GM12878 (cell line): ENCODE measurements around the gene ZNF445. TPM values are rescaled to one million over a fixed set of nuclear protein-coding genes. Genes with fewer than 3 reads are reported as not detected.

Experiments
- ATAC-seq: fragments of 200-7000 bp; cut with Tn5 transposase; 3 replicates; pipeline ENCODE4 v1.9.1; 2020; ENCODE audit warnings: mild to moderate bottlenecking, moderate library complexity
- BruUV-seq: library from RNA; stranded (reverse); fragments of 400-500 nt; replicated peaks from 2 replicates; lab custom pipeline; 2021; lab: Mats Ljungman, UMichigan
- CTCF ChIA-PET: fragments of 300-600 bp; sonication (Branson Sonifier 250); formaldehyde crosslinking; extraction: SDS; loops from one replicate; lab custom pipeline; 2021; ENCODE audit warnings: inconsistent platforms; lab: Yijun Ruan, JAX
- POLR2A ChIA-PET: fragments of 350-600 bp; formaldehyde crosslinking; extraction: SDS; loops from one replicate; lab custom pipeline; 2021; ENCODE audit warnings: inconsistent platforms; lab: Charles Lee
- RAD21 ChIA-PET: fragments of 300-600 bp; sonication (Branson Sonifier 250); formaldehyde crosslinking; loops from one replicate; lab custom pipeline; 2023; ENCODE audit warnings: antibody characterized with exemption; ENCODE audit not compliant: unreplicated experiment; lab: Charles Lee
- SMC1A ChIA-PET: fragments of 300-600 bp; sonication (Branson Sonifier 250); formaldehyde crosslinking; loops from one replicate; lab custom pipeline; 2023; ENCODE audit not compliant: unreplicated experiment, uncharacterized antibody; lab: Charles Lee
- DNase-seq: peaks from one replicate; pipeline ENCODE4 v3.0.0-alpha.2; 2011; ENCODE audit warnings: low read depth, low spot score
- FAIRE-seq: peaks from 3 replicates; lab custom pipeline; 2011; peaks lifted over from hg19 to GRCh38; lab: Jason Lieb, UNC
- H2AFZ ChIP-seq: 2 replicates; pipeline ENCODE4 v1.6.0; 2011; ENCODE audit warnings: low read depth, low read length, control low read depth; ENCODE audit not compliant: control insufficient read depth
- H3K27ac ChIP-seq: 2 replicates; pipeline ENCODE4 v1.5.1; 2011; ENCODE audit warnings: control low read depth; ENCODE audit not compliant: control insufficient read depth, insufficient read depth
- H3K27me3 ChIP-seq, 2 experiments: replicated peaks in 1 of 2; 2 replicates each; pipeline versions ENCODE4 v1.6.0 to v1.6.1; 2011; ENCODE audit warnings: low read length in 1 of 2; ENCODE audit not compliant: control insufficient read depth in 2 of 2, insufficient read depth in 2 of 2
- H3K36me3 ChIP-seq, 2 experiments: 2 replicates each; pipeline ENCODE4 v1.5.1; 2011; ENCODE audit warnings: low read length in 1 of 2; ENCODE audit not compliant: control insufficient read depth in 2 of 2, insufficient read depth in 2 of 2
- H3K4me1 ChIP-seq: 2 replicates; pipeline ENCODE4 v1.6.1; 2011; ENCODE audit warnings: mild to moderate bottlenecking, low read length, moderate library complexity, mixed read lengths; ENCODE audit not compliant: control insufficient read depth, insufficient read depth
- H3K4me2 ChIP-seq: 2 replicates; pipeline ENCODE4 v1.6.0; 2011; ENCODE audit warnings: control low read depth; ENCODE audit not compliant: control insufficient read depth, insufficient read depth
- H3K4me3 ChIP-seq: fragments of 200-600 bp; sonication (generic); 2 replicates; pipeline ENCODE4 v1.5.1; 2016
- H3K79me2 ChIP-seq: 2 replicates; pipeline ENCODE4 v1.6.0; 2011; ENCODE audit warnings: low read length; ENCODE audit not compliant: control insufficient read depth, insufficient read depth
- H3K9ac ChIP-seq: 2 replicates; pipeline ENCODE4 v1.8.0; 2011; ENCODE audit warnings: low read length, control low read depth, mixed read lengths; ENCODE audit not compliant: control insufficient read depth, insufficient read depth
- H3K9me3 ChIP-seq: replicated peaks from 3 replicates; pipeline ENCODE4 v1.5.1; 2011; ENCODE audit warnings: mild to moderate bottlenecking, low read length; ENCODE audit not compliant: control insufficient read depth, insufficient read depth
- H4K20me1 ChIP-seq: 2 replicates; pipeline ENCODE4 v1.6.0; 2011; ENCODE audit not compliant: control insufficient read depth, insufficient read depth
- ASH2L ChIP-seq: fragments of 300-600, 200-600 bp; sonication (generic); IDR thresholded peaks from 2 replicates; pipeline ENCODE4 v1.6.1; 2017; ENCODE audit warnings: low read depth, mild to moderate bottlenecking, borderline replicate concordance
- E2F8 ChIP-seq: fragments of 450-650 bp; IDR thresholded peaks from 2 replicates; pipeline ENCODE4 v1.6.1; 2018; ENCODE audit warnings: mild to moderate bottlenecking, low read depth, moderate library complexity; ENCODE audit not compliant: partially characterized antibody
- EZH2 ChIP-seq: IDR thresholded peaks from 2 replicates; pipeline ENCODE4 v1.6.1; 2012; ENCODE audit warnings: low read depth, mild to moderate bottlenecking, control low read depth, inconsistent platforms, low read length, borderline replicate concordance; ENCODE audit not compliant: control insufficient read depth
- FOS ChIP-seq: IDR thresholded peaks from 3 replicates; pipeline ENCODE4 v1.6.1; 2011; ENCODE audit warnings: borderline replicate concordance; ENCODE audit not compliant: insufficient read length; ENCODE audit errors: extremely low read depth
- GABPA ChIP-seq: IDR thresholded peaks from 2 replicates; pipeline ENCODE4 v1.6.1; 2014; ENCODE audit warnings: antibody characterized with exemption, low read depth, mild to moderate bottlenecking, inconsistent platforms
- HDGF ChIP-seq: fragments of 450-650 bp; IDR thresholded peaks from 2 replicates; pipeline ENCODE4 v1.6.1; 2016; ENCODE audit warnings: antibody characterized with exemption
- JUNB ChIP-seq: IDR thresholded peaks from 2 replicates; pipeline ENCODE4 v1.6.1; 2016; ENCODE audit warnings: antibody characterized with exemption, mild to moderate bottlenecking
- MEF2B ChIP-seq: fragments of 450-650 bp; IDR thresholded peaks from 2 replicates; pipeline ENCODE4 v1.6.1; 2018; ENCODE audit warnings: mild to moderate bottlenecking, moderate library complexity; ENCODE audit not compliant: partially characterized antibody, poor library complexity, severe bottlenecking
- MXI1 ChIP-seq: fragments of 150-350 bp; IDR thresholded peaks from 2 replicates; pipeline ENCODE4 v1.6.1; 2011; ENCODE audit warnings: low read depth, mild to moderate bottlenecking, inconsistent platforms, low read length, improper control_type of control experiment
- MYC ChIP-seq: IDR thresholded peaks from 2 replicates; pipeline ENCODE4 v1.6.1; 2011; ENCODE audit warnings: mild to moderate bottlenecking, low read length, moderate library complexity, inconsistent platforms; ENCODE audit not compliant: insufficient read depth, insufficient replicate concordance, insufficient read length, severe bottlenecking
- NRF1 ChIP-seq: conservative IDR thresholded peaks from 2 replicates; pipeline ENCODE4 v1.6.1; 2011; ENCODE audit warnings: mild to moderate bottlenecking, low read depth, low read length, improper control_type of control experiment
- PKNOX1 ChIP-seq: fragments of 450-650 bp; IDR thresholded peaks from 2 replicates; pipeline ENCODE4 v1.6.1; 2016; ENCODE audit warnings: mild to moderate bottlenecking
- SIN3A ChIP-seq: IDR thresholded peaks from 2 replicates; pipeline ENCODE4 v1.6.1; 2012; ENCODE audit warnings: low read depth, low read length, improper control_type of control experiment
- SMAD5 ChIP-seq: IDR thresholded peaks from 2 replicates; pipeline ENCODE4 v1.6.1; 2016; ENCODE audit warnings: antibody characterized with exemption, low read depth
- ZBED1 ChIP-seq: IDR thresholded peaks from 2 replicates; pipeline ENCODE4 v1.6.1; 2016; ENCODE audit warnings: borderline replicate concordance
- WGBS: methylation state at CpG from one replicate; pipeline ENCODE4 v1.1.6; 2016; ENCODE audit warnings: low lambda C conversion rate; ENCODE audit not compliant: insufficient replicate concordance, insufficient coverage; ENCODE audit errors: missing lambda C conversion rate; 5-methylcytosine and 5-hydroxymethylcytosine counted together
- in situ Hi-C: fragments of 300-500 bp; cut with MboI; formaldehyde crosslinking; loops from 9 replicates; pipeline ENCODE4 v1.14.3; 2018; ENCODE audit warnings: mixed read lengths
- intact Hi-C: fragments of 100-400 bp; cut with micrococcal nuclease; formaldehyde crosslinking; loops from one replicate; pipeline ENCODE4 v1.14.2; 2022; ENCODE audit not compliant: unreplicated experiment
- polyA plus RNA-seq, 11 experiments: library from polyadenylated mRNA; depleted of rRNA in 4 of 11; unstranded in 6 of 11; stranded (reverse) in 5 of 11; fragments of >200 nt; fragmentation: Nextera tagmentation in 4 of 11; fragmentation: Illumina TruSeq in 1 of 11; extraction: Ambion mirVana in 4 of 11; extraction: Trizol in 1 of 11; gene quantifications; 1 replicate in 1 of 11; 2 replicates in 10 of 11; pipeline versions ENCODE4 v1.2.1 to v1.2.3, GENCODE V29; 2011 to 2016; ENCODE audit warnings: inconsistent platforms in 2 of 11, missing spikeins in 2 of 11, low read depth in 1 of 11
- total RNA-seq, 4 experiments: library from RNA; depleted of rRNA in 3 of 4; stranded (reverse); fragments of >200 nt in 3 of 4; fragmentation: Illumina TruSeq in 1 of 4; extraction: Trizol in 1 of 4; gene quantifications; 2 replicates each; pipeline versions ENCODE4 v1.2.1 to v1.2.3, GENCODE V29; 2013 to 2021

The ZNF445 gene
- total and polyA plus RNA-seq, 10 of the 15 experiments (the other 5 are each of a cell fraction or from before 2014, with no cell fraction given): 0.80 to 14.4 (median 5.6) TPM

- intact Hi-C loops: no loop called here
- ATAC-seq (no peak), FAIRE-seq (no peak)
- ChIA-PET SMC1A (no interaction called here), RAD21 (interaction anchor here (0.8 kb wide), 1 partner anchor 83 kb away, joined by 3 read pairs; the partner anchor contains the start of gene TCAIM)
- no TSS peak for BruUV-seq
- H3K4me3 ChIP-seq: no peak overlapping the region
- in situ Hi-C loops: no loop called here
- H3K27ac ChIP-seq: no peak overlapping the region
- H3K4me2 ChIP-seq: no peak overlapping the region
- H4K20me1 ChIP-seq: no peaks in the 10 kb centered on the region
- no peaks in the 10 kb centered on the region for H3K9me3 ChIP-seq
- H3K79me2 ChIP-seq: no peaks in the 10 kb centered on the region
- TF ChIP-seq HDGF: no peak
- no peak for TF ChIP-seq SMAD5
- no peak for TF ChIP-seq E2F8
- no peak for TF ChIP-seq JUNB
- no peak for TF ChIP-seq NRF1
- TF ChIP-seq ASH2L: no peak
- no peak for TF ChIP-seq PKNOX1
- no peak for TF ChIP-seq FOS
- TF ChIP-seq EZH2: no peak
- no peak for TF ChIP-seq MEF2B
- TF ChIP-seq GABPA: no peak
- no peak for TF ChIP-seq MYC
- no peak for TF ChIP-seq ZBED1
- no peak for TF ChIP-seq MXI1
- TF ChIP-seq SIN3A: no peak
- TF ChIP-seq, all 136 proteins: peak for 0
- Histone ChIP-seq H3K36me3 (no peaks in the 10 kb centered on the region), H2AFZ (no peak overlapping the region), H3K4me1 (no peaks in the 10 kb centered on the region), H3K27me3 (no peaks in the 10 kb centered on the region), H3K9ac (no peak overlapping the region)
- ChIA-PET POLR2A (no interaction called here), CTCF (no interaction called here)
- DNase-seq: no peak
- WGBS: 43% methylated on average over 1 of the region's 1 CpG
These were observed 56.8 kb downstream of the ZNF445 start for GRCh38 chr3:44420676-44421075.
